HG03342 (cell line): ENCODE data around the gene LCN10.
"Not testable (repeated sequence)": the region's sequence is repeated elsewhere in the genome, so short reads cannot be mapped to it uniquely, and the experiment has no call there.

ENCODE experiments used
- ATAC-seq: cut with Tn5 transposase; IDR thresholded peaks from one replicate; pipeline ENCODE4 v1.9.1; 2021; ENCODE audit warnings: mild to moderate bottlenecking, moderate library complexity; ENCODE audit not compliant: unreplicated experiment

LCN10 gene

GRCh38 chr9:136721339-136722092 is 21.2 kb downstream of the LCN10 start:
- ATAC-seq: no peak

GRCh38 chr9:136720898-136721338 is 21.8 kb downstream of the LCN10 start:
- no peak for ATAC-seq

GRCh38 chr9:136720251-136720897 is 22.4 kb downstream of the LCN10 start:
- no peak for ATAC-seq

- ATAC-seq: no peak
These were observed 23.4 kb downstream of the LCN10 start for GRCh38 chr9:136719195-136719880.

GRCh38 chr9:136718345-136719194 is 24.2 kb downstream of the LCN10 start:
- no peak for ATAC-seq

GRCh38 chr9:136717399-136717798 is 25.3 kb downstream of the LCN10 start:
- ATAC-seq: no peak

- ATAC-seq: no peak
These were observed 27.9 kb downstream of the LCN10 start for GRCh38 chr9:136714893-136715274.

GRCh38 chr9:136714096-136714892 is 28.4 kb downstream of the LCN10 start:
- ATAC-seq: no peak

GRCh38 chr9:136713550-136713949 is 29.2 kb downstream of the LCN10 start:
- no peak for ATAC-seq

GRCh38 chr9:136712690-136713544 is 29.8 kb downstream of the LCN10 start:
- ATAC-seq: no peak

GRCh38 chr9:136711751-136712689 is 30.7 kb downstream of the LCN10 start, which contains the start of gene DIPK1B:
Gene DIPK1B (plus strand): TSS chr9:136712572. CDS start chr9:136712666, 94 bp downstream.
- no peak for ATAC-seq

- not testable (repeated sequence) for ATAC-seq
These were observed 31.5 kb downstream of the LCN10 start for GRCh38 chr9:136711219-136711648.

GRCh38 chr9:136710543-136710942 is 32.2 kb downstream of the LCN10 start:
- ATAC-seq: no peak

- no peak for ATAC-seq
These were observed 33.2 kb downstream of the LCN10 start for GRCh38 chr9:136709454-136710109.

GRCh38 chr9:136707849-136708517 is 34.8 kb downstream of the LCN10 start:
- no peak for ATAC-seq

GRCh38 chr9:136707011-136707410 is 35.7 kb downstream of the LCN10 start:
- ATAC-seq: no peak

- ATAC-seq: no peak
These were observed 37.2 kb downstream of the LCN10 start for GRCh38 chr9:136705564-136705963.
